Heart right ventricle (tissue), 16 donors: ENCODE data around the gene POLD2. TPM values are rescaled to one million over a fixed set of nuclear protein-coding genes. Genes with fewer than 3 reads are reported as not detected.
A peak's percentile ranks its signal among the peaks of the same experiment; 100 is the strongest.

ENCODE experiments used
- ATAC-seq, 8 donors: fragments of 200-7000 bp; cut with Tn5 transposase; one replicate each; pipeline ENCODE4 v1.9.1; 2020; ENCODE audit warnings: mild to moderate bottlenecking in 8 of 8, moderate library complexity in 8 of 8, moderate number of reproducible peaks in 1 of 8
- DNase-seq, 2 donors: peaks; one replicate each; pipeline ENCODE4 v3.0.0-alpha.2; 2020
- H3K27ac ChIP-seq, 10 donors: fragments of 200-600 bp; sonication (generic) in 2 of 10; one replicate each; pipeline versions ENCODE4 v1.5.0 to v1.8.0; 2020 to 2022; ENCODE audit warnings: mild to moderate bottlenecking in 3 of 10
- H3K27me3 ChIP-seq, 7 donors: fragments of 200-600 bp; one replicate each; pipeline ENCODE4 v1.8.0; 2021 to 2022; ENCODE audit warnings: mild to moderate bottlenecking in 2 of 7
- H3K36me3 ChIP-seq, 9 donors: fragments of 200-600 bp; sonication (generic) in 1 of 9; one replicate each; pipeline versions ENCODE4 v1.5.0 to v1.8.0; 2020 to 2022; ENCODE audit warnings: mild to moderate bottlenecking in 2 of 9
- H3K4me1 ChIP-seq, 9 donors: fragments of 200-600 bp; sonication (generic) in 1 of 9; one replicate each; pipeline versions ENCODE4 v1.5.0 to v1.8.0; 2020 to 2022; ENCODE audit warnings: mild to moderate bottlenecking in 4 of 9
- H3K4me3 ChIP-seq, 10 donors: fragments of 200-600 bp; sonication (generic) in 2 of 10; one replicate each; pipeline versions ENCODE4 v1.5.0 to v1.8.0; 2020 to 2022; ENCODE audit warnings: mild to moderate bottlenecking in 7 of 10, moderate library complexity in 2 of 10
- H3K9me3 ChIP-seq, 11 donors: fragments of 200-600 bp in 10 of 11; sonication (generic) in 2 of 11; one replicate each; pipeline versions ENCODE4 v1.5.0 to v1.8.0; 2013 to 2022; ENCODE audit warnings: mild to moderate bottlenecking in 2 of 11, control low read depth in 1 of 11, moderate library complexity in 1 of 11
- CTCF ChIP-seq, 9 donors: fragments of 200-600 bp; sonication (generic) in 2 of 9; IDR thresholded peaks; one replicate each; pipeline versions ENCODE4 v1.5.0 to v1.8.0; 2021 to 2022; ENCODE audit warnings: antibody characterized with exemption in 9 of 9, mild to moderate bottlenecking in 5 of 9, moderate library complexity in 1 of 9
- WGBS, 2 donors: extraction: QIAGEN DNeasy Blood & Tissue Kit; methylation state at CpG; one replicate each; pipeline ENCODE4 v1.1.7; 2013; ENCODE audit warnings: inconsistent platforms in 1 of 2; 5-methylcytosine and 5-hydroxymethylcytosine counted together
- intact Hi-C, 10 donors: fragments of 100-400 bp; cut with DNase I; formaldehyde crosslinking; loops; one replicate each; pipeline versions ENCODE4 v1.11.1 to v1.14.2; 2022
- polyA plus RNA-seq, 2 donors: library from polyadenylated mRNA; stranded (reverse); fragments of 200-250 nt; gene quantifications; one replicate each; pipeline ENCODE4 v1.2.3, GENCODE V29; 2013
- total RNA-seq, 10 donors: library from RNA; stranded (reverse); fragmentation: NEBNext Ultra II Directional in 3 of 10; extraction: Animal tissue kit (Norgen Biotek cat#: 25700) in 3 of 10; gene quantifications; one replicate each; pipeline versions ENCODE4 v1.2.1 to v1.2.4, GENCODE V29; 2021 to 2023
- donor health status: Arrhythmogenic right ventricular cardiomyopathy.
- donor health status: ischemic (EF 13 %, LVEDD 7.1; RV severe dilation, severe dysfunction).
- donor health status: healthy with polysubstance abuse.
- donor health status: DM: no; HTN: yes; CAD: no.
- donor health status: DM: no; HTN: no; CAD: no.
- donor health status: ischemic (EF 25% LVEDD 6.9; RV normal size, moderate dysfunction).
- donor health status: ischemic (EF 25% LVEDD 5.7; RV mildly dilated, moderate dysfunction).
- donor health status: healthy.
- donor health status: DM: yes; HTN: yes; CAD: no.
- donor health status: Ischemic cardiomyopathy.
- donor health status: ischemic (EF 35%, LVEDD 5.7; RV mildly dilated, moderate dysfunction).
- donor health status: nonischemic (EF 11% LVEDD 7.7; RV severe dilation, severe dysfunction).
- donor health status: DM: yes; HTN: yes; CAD: no.
- donor health status: PGD.
- donor health status: ischemic (EF 29% LVEDD 5.4; RV normal size, mild dysfunction).
- donor health status: nonischemic (EF 23%, LVEDD 6.1; RV moderate dilation, normal function).

POLD2 gene
- total and polyA plus RNA-seq, 12 donors = 64.4 to 150 (median 78.8) TPM

- DNase-seq = no peak
- 86 to 90% methylated on average over 5 of the region's 5 CpGs for WGBS, 2 donors
- no peak overlapping the region for H3K4me3 ChIP-seq
- H3K27ac ChIP-seq = no peak overlapping the region
- H3K9me3 ChIP-seq = no peaks in the 10 kb centered on the region
- no peak for TF ChIP-seq CTCF (IDR thresholded peaks at IDR 0.05)
- no peaks in the 10 kb centered on the region for H3K36me3 ChIP-seq
- intact Hi-C loops = no loop called here
- peaks cover 0 to 2% (median 0%) of the 10 kb centered on the region in 9 donors for H3K4me1 ChIP-seq
- peak in 1 of 8 donors; percentile 6 for ATAC-seq
- H3K27me3 ChIP-seq = no peaks in the 10 kb centered on the region
Observed at GRCh38 chr7:44153948-44154335, 30.6 kb upstream of the POLD2 start.

- Histone ChIP-seq H3K4me3 (no peak overlapping the region), H3K4me1 (no peaks in the 10 kb centered on the region), H3K9me3 (no peaks in the 10 kb centered on the region), H3K27me3 (no peaks in the 10 kb centered on the region), H3K36me3 (no peaks in the 10 kb centered on the region), H3K27ac (no peak overlapping the region)
- 80 to 81% methylated on average over 22 of the region's 22 CpGs for WGBS, 2 donors
- TF ChIP-seq CTCF (IDR thresholded peaks at IDR 0.05) = peak in 2 of 9 donors; percentile 11 to 27
- intact Hi-C loops = no loop called here
- ATAC-seq (peak in 3 of 8 donors; percentile 39 to 46 (median 44)), DNase-seq (no peak)
Observed at GRCh38 chr7:44152971-44153947, 29.9 kb upstream of the POLD2 start.

GRCh38 chr7:44151956-44152355, 28.6 kb upstream of the POLD2 start:
- DNase-seq (no peak), ATAC-seq (no peak)
- H3K9me3 ChIP-seq = no peaks in the 10 kb centered on the region
- H3K36me3 ChIP-seq = no peaks in the 10 kb centered on the region
- WGBS, 2 donors = 94 to 96% methylated on average over 9 of the region's 9 CpGs
- peaks cover 0 to 3% (median 0%) of the 10 kb centered on the region in 7 donors for H3K27me3 ChIP-seq
- no peak overlapping the region for H3K27ac ChIP-seq
- peaks cover 0 to 1% (median 0%) of the 10 kb centered on the region in 9 donors for H3K4me1 ChIP-seq
- no peak for TF ChIP-seq CTCF (IDR thresholded peaks at IDR 0.05)
- intact Hi-C loops = no loop called here
- H3K4me3 ChIP-seq = no peak overlapping the region

DNA sequence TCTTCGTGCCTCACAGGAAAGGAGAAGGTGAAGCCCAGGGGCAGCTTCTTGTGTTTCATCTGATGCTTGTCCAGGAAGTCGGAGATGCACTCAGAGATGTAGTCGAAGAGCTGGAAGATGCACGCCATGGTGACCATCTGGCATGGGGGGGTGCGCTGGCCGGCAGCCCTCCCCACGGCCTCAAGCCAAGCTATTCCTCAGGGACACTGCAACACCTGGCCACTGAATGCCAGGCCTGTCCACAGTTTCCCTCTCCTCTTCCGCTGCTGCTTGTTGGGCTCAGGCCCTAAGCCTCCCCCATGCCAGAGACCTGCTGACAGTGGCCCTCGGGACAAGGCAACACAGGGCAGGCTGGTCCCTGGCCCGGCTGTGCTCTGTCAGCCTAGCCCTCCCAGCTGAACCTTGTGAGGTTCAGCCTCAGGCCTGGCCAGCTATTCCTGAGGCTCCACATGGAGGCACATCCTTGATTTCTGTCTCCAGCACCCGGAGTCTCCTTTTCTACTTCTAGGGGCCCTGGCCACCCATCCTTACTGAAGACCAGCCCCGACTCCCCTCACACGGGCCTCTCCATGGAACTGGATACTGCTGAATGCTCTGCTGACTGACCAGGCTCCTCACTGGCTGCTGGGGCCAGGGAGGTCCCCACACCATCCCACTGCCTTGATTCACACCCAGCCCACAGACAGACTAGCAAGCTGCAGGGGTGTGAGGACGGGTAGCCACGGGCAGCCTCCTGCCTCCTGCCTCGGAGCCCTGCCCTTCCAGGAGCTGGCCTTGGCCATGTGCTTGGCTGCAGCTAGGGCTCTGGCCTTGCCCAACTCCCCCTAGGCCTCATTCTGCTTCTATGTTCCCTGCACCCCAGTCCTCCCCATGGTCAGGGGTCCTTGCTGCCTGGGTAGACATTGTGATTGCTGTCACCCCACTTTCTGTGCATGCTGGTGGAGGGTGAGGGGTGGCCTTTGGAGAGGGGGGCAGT, 27.9 kb upstream of the POLD2 start:
- Histone ChIP-seq H3K9me3 (no peaks in the 10 kb centered on the region), H3K36me3 (no peaks in the 10 kb centered on the region), H3K4me3 (no peak overlapping the region), H3K27ac (no peak overlapping the region), H3K4me1 (peaks cover 0 to 8% (median 3%) of the 10 kb centered on the region in 9 donors), H3K27me3 (peaks cover 0 to 10% (median 0%) of the 10 kb centered on the region in 7 donors)
- intact Hi-C loops = no loop called here
- no peak for TF ChIP-seq CTCF (IDR thresholded peaks at IDR 0.05)
- DNase-seq = no peak
- ATAC-seq = no peak
- WGBS, 2 donors = 85 to 87% methylated on average over 16 of the region's 16 CpGs
